Activated CD8-positive, alpha-beta T cell treated with anti-CD3 and anti-CD28 coated beads, Interleukin-2, amount 10 ng/mL, durations not matched to agents 7 days and 5 days (primary cell): ENCODE results near the gene LPXN. TPM values are rescaled to one million over a fixed set of nuclear protein-coding genes. Genes with fewer than 3 reads are reported as not detected.

Experiments
- ATAC-seq: fragments of 150-1000 bp; cut with Tn5 transposase; one replicate; pipeline ENCODE4 v1.10.0; 2021; ENCODE audit warnings: moderate library complexity
- CTCF ChIA-PET: fragments of 350-600 bp; sonication (Branson Sonifier 250); formaldehyde crosslinking; loops from one replicate; lab custom pipeline; 2021; ENCODE audit warnings: antibody characterized with exemption; lab: Charles Lee
- POLR2A ChIA-PET: fragments of 350-600 bp; sonication (Branson Sonifier 250); formaldehyde crosslinking; loops from one replicate; lab custom pipeline; 2021; ENCODE audit warnings: antibody characterized with exemption; lab: Charles Lee
- DNase-seq: peaks from one replicate; pipeline ENCODE4 v3.0.0-alpha.2; 2020
- H3K27ac Mint-ChIP-seq: one replicate; pipeline ENCODE4 v1.8.0; 2021; ENCODE audit warnings: mild to moderate bottlenecking, mixed read lengths
- H3K27me3 Mint-ChIP-seq: one replicate; pipeline ENCODE4 v1.8.0; 2021; ENCODE audit warnings: low read depth, mixed read lengths
- H3K36me3 Mint-ChIP-seq: one replicate; pipeline ENCODE4 v1.8.0; 2021; ENCODE audit warnings: low read depth, mixed read lengths
- H3K4me1 Mint-ChIP-seq: one replicate; pipeline ENCODE4 v1.8.0; 2021; ENCODE audit warnings: low read depth, mixed read lengths
- H3K4me3 Mint-ChIP-seq: one replicate; pipeline ENCODE4 v1.8.0; 2021; ENCODE audit warnings: mild to moderate bottlenecking, mixed read lengths
- H3K9me3 Mint-ChIP-seq: one replicate; pipeline ENCODE4 v1.8.0; 2022; ENCODE audit warnings: mixed read lengths; ENCODE audit not compliant: insufficient read depth
- total RNA-seq, 2 experiments: library from RNA; stranded (reverse); gene quantifications; one replicate each; pipeline ENCODE4 v1.2.3, GENCODE V29; 2021

LPXN gene
- total RNA-seq, 2 experiments from 2014 or later, result 159 to 169 TPM

DNA sequence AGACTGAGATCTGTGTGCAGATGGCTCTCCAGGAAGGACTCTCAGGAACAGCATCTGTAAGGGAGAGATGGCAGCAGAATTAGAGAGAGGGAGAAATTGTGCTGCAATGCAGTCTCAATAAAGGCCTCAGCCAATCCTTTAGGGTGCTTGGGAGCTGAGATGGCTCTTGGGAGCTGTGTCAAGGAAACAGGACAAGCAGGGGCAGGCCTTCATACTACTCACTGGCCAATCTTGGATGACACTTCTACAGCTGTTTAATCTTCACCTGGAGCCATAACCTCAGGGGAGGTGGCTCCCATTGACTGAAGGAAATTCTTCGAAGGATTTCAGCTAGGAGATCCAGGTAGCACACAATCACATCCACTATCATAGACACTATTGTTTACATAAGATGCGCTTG, 77.7 kb downstream of the LPXN start:
- H3K4me1 Mint-ChIP-seq, result peaks cover 36% of the 10 kb centered on the region
- H3K27ac Mint-ChIP-seq, result peak overlapping the region; percentile 80
- H3K27me3 Mint-ChIP-seq, result no peaks in the 10 kb centered on the region
- no peak overlapping the region for H3K4me3 Mint-ChIP-seq
- CTCF ChIA-PET, result interaction anchor here (2.1 to 3.3 kb wide), 2 partner anchors 12 to 27 kb away, joined by 4 to 19 read pairs; no protein-coding TSS in a partner anchor
- peaks cover 29% of the 10 kb centered on the region for H3K36me3 Mint-ChIP-seq
- no peaks in the 10 kb centered on the region for H3K9me3 Mint-ChIP-seq
- POLR2A ChIA-PET, result interaction anchor here (0.9 kb wide), 1 partner anchor 79 kb away, joined by 4 read pairs; no protein-coding TSS in a partner anchor
- ATAC-seq, result peak; percentile 22
- DNase-seq, result no peak

DNA sequence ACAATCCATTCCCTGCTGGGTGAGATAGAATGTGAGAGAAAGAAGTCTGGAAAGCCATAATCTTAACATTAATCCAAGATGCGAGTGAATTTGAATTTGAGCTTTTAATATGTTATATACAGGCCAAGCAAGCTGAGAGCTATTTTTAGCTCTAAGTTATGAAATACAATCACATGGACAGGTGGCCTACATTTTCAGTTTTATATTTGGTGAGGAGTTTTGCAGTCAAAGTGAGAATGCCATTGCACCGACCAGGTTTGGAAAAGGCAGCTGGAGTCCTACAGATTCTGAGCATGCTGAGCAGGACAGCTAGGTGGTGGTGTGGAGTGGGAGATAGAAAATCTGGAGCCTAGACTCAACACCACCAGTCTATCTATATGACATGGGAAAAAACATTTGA, 79.8 kb downstream of the LPXN start:
- CTCF ChIA-PET, result interaction anchor here (0.7 to 1.5 kb wide), 5 partner anchors 8 to 72 kb away, joined by 3 to 5 read pairs (median 3); no protein-coding TSS in a partner anchor
- POLR2A ChIA-PET, result no interaction called here
- H3K9me3 Mint-ChIP-seq, result no peaks in the 10 kb centered on the region

DNA sequence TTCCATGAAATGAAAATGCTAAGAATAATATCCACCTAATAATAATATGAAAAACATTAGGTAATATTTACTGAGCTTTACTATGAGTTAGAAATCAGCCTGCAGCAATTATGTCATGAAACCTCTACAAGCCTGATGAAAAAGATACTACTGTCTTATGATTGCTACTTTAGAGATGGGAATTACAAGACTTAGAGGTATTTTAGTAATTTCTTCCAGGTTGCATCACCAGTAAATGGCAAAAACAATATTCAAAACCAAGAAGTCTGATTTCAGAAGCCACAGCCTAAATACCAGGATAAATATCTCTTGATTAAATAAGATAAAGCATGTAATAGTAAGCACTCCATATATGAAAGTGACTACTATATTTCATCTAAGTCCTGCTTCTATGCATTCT, 81.6 kb downstream of the LPXN start:
- no peak overlapping the region for H3K27ac Mint-ChIP-seq
- no peak overlapping the region for H3K4me3 Mint-ChIP-seq
- CTCF ChIA-PET, result no interaction called here
- H3K36me3 Mint-ChIP-seq, result peaks cover 27% of the 10 kb centered on the region
- no peaks in the 10 kb centered on the region for H3K27me3 Mint-ChIP-seq
- DNase-seq, result no peak
- POLR2A ChIA-PET, result no interaction called here
- H3K4me1 Mint-ChIP-seq, result peaks cover 33% of the 10 kb centered on the region
- ATAC-seq, result no peak
- H3K9me3 Mint-ChIP-seq, result no peaks in the 10 kb centered on the region

More for the DNA sequence above, 79.8 kb downstream of the LPXN start:
- DNase-seq (no peak), ATAC-seq (no peak)
- H3K27me3 Mint-ChIP-seq, result no peaks in the 10 kb centered on the region
- H3K4me3 Mint-ChIP-seq, result no peak overlapping the region
- H3K36me3 Mint-ChIP-seq, result peaks cover 29% of the 10 kb centered on the region
- no peak overlapping the region for H3K27ac Mint-ChIP-seq
- peaks cover 36% of the 10 kb centered on the region for H3K4me1 Mint-ChIP-seq

DNA sequence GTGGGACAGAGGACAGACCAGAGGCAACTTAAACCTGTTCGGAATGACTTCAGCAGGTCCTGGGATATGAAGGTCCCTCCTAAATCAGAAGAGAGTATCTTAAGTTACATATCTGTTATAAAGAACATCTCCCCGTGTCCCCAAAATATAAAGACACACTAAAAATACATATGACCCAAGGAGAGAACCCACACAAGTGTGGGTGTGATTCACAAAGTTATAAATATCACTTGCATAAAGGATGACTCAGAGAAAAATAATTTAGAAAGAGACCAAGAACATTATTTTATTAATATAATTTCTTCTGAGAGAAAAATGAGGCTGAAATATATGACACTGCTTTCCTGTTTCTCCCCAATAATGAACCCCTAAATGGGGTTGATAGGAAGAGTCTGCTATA, 82.0 kb downstream of the LPXN start:
- ChIA-PET POLR2A (no interaction called here), CTCF (no interaction called here)
- DNase-seq (no peak), ATAC-seq (no peak)
- H3K4me1 Mint-ChIP-seq, result peaks cover 29% of the 10 kb centered on the region
- peaks cover 25% of the 10 kb centered on the region for H3K36me3 Mint-ChIP-seq
- no peaks in the 10 kb centered on the region for H3K9me3 Mint-ChIP-seq
- no peak overlapping the region for H3K4me3 Mint-ChIP-seq
- no peaks in the 10 kb centered on the region for H3K27me3 Mint-ChIP-seq
- no peak overlapping the region for H3K27ac Mint-ChIP-seq

DNA sequence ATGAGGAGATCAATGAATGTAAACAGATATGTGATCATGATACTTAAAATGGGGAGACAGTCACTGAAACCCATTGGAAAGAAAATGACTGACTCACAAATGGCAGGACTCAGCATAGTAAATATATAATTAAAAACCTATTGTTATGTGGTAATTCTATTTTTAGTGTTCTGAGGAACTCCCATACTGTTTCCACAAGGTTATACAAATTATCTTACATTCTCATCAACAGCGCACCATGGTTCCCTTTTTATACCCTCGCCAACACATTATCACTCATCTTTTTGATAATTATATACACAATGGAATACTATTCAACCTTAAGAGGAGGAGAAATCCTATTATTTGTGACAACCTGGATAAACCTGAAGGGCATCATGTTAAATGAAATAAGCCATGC, 84.8 kb downstream of the LPXN start:
- Mint-ChIP-seq H3K9me3 (no peaks in the 10 kb centered on the region), H3K4me3 (no peak overlapping the region), H3K27ac (no peak overlapping the region), H3K36me3 (peaks cover 4% of the 10 kb centered on the region), H3K27me3 (no peaks in the 10 kb centered on the region), H3K4me1 (peaks cover 2% of the 10 kb centered on the region)
- ATAC-seq (no peak), DNase-seq (no peak)
- ChIA-PET POLR2A (no interaction called here), CTCF (no interaction called here)

DNA sequence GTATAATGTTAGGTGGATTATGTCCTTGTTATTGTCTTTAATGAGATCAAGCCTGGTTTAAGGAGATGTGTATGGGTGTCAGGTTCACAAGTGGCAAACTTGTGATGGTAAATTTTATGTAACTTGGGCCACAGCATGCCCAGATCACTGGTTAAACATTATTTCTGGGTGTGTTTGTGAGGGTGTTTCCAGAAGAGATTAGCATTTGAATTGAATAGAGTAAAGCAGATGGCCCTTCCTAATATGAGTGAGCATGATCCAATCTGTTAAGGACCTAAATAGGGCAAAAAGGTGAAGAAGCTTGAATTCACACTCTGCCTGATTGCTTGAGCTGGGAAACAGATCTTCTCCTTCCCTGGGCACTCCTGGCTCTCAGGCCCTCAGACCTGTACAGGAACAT, 88.5 kb downstream of the LPXN start:
- Mint-ChIP-seq H3K27ac (no peak overlapping the region), H3K27me3 (no peaks in the 10 kb centered on the region), H3K9me3 (no peaks in the 10 kb centered on the region), H3K4me1 (no peaks in the 10 kb centered on the region), H3K36me3 (no peaks in the 10 kb centered on the region), H3K4me3 (no peak overlapping the region)
- POLR2A ChIA-PET, result no interaction called here
- DNase-seq, result no peak
- no peak for ATAC-seq
- CTCF ChIA-PET, result no interaction called here

DNA sequence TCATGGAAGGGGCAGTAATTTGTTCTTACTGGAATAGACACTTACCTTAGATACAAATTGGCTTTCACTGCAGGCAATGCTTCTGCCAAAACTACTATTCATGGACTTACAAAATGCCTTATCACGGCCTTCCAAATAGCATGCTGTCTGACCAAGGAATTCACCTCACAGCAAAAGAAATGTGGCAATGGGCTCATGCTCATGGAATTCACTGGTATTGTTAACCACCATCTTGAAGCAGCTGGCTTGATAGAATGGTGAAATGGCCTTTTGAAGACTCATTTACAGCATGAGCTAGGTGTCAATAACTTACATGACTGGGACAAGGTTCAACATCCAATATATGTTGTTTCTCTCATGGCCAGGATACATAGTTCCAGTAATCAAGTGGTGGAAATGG, 89.7 kb downstream of the LPXN start:
- ChIA-PET CTCF (no interaction called here), POLR2A (no interaction called here)
- H3K27ac Mint-ChIP-seq, result no peak overlapping the region
- DNase-seq (no peak), ATAC-seq (no peak)
- no peaks in the 10 kb centered on the region for H3K27me3 Mint-ChIP-seq
- H3K4me3 Mint-ChIP-seq, result no peak overlapping the region
- H3K36me3 Mint-ChIP-seq, result no peaks in the 10 kb centered on the region
- H3K4me1 Mint-ChIP-seq, result no peaks in the 10 kb centered on the region
- H3K9me3 Mint-ChIP-seq, result no peaks in the 10 kb centered on the region

Other genes starting within 250 kb of the LPXN start
- gene OR5B17, start 216.8 kb downstream of the LPXN start, total RNA-seq, result not detected
- not detected for gene OR5B3, start 169.0 kb downstream of the LPXN start, total RNA-seq
- gene OR5B2, start 147.7 kb downstream of the LPXN start, total RNA-seq, result not detected
- gene OR5B12, start 133.6 kb downstream of the LPXN start, total RNA-seq, result not detected
- under 1 TPM; 0.26 to 0.40 TPM for gene OR5B21, start 67.8 kb downstream of the LPXN start, total RNA-seq
- gene ZFP91, start 3.2 kb upstream of the LPXN start, total RNA-seq, result 10 to 100 TPM; 59.9 to 60.1 TPM
- 1 to 10 TPM; 2.8 to 4.2 TPM for gene CNTF, start 46.8 kb upstream of the LPXN start, total RNA-seq
- not detected for gene GLYAT, start 156.1 kb upstream of the LPXN start, total RNA-seq